Neural cell (in vitro differentiated cells): ENCODE results near the gene LCNL1. TPM values are rescaled to one million over a fixed set of nuclear protein-coding genes. Genes with fewer than 3 reads are reported as not detected.

Experiments
- H2AFZ ChIP-seq: fragments of 200-600, 300-800 bp; sonication (generic), shearing (Covaris generic); 2 replicates; pipeline ENCODE4 v1.6.0; 2014; ENCODE audit warnings: low read depth, mild to moderate bottlenecking, antibody characterized with exemption, low read length, moderate library complexity
- H3F3A ChIP-seq: fragments of 200-600 bp; shearing (Covaris generic); 2 replicates; pipeline ENCODE4 v1.6.1; 2016; ENCODE audit warnings: mild to moderate bottlenecking, moderate library complexity, mixed read lengths, antibody characterized with exemption, low read length; ENCODE audit not compliant: insufficient read depth, poor library complexity, severe bottlenecking
- H3K27ac ChIP-seq: fragments of 200-600, 300-800 bp; sonication (generic), shearing (Covaris generic); 2 replicates; pipeline ENCODE4 v1.5.1; 2014; ENCODE audit warnings: mild to moderate bottlenecking, low read length, moderate library complexity
- H3K27me3 ChIP-seq: fragments of 300-800, 200-600 bp; sonication (generic), shearing (Covaris generic); 2 replicates; pipeline ENCODE4 v1.6.0; 2014; ENCODE audit warnings: mild to moderate bottlenecking, low read depth, low read length, moderate library complexity; ENCODE audit not compliant: insufficient read depth
- H3K36me3 ChIP-seq: fragments of 300-800, 200-600 bp; sonication (generic), shearing (Covaris generic); 2 replicates; pipeline ENCODE4 v1.5.1; 2014; ENCODE audit warnings: mild to moderate bottlenecking, antibody characterized with exemption, low read length, moderate library complexity; ENCODE audit not compliant: insufficient read depth
- H3K4me2 ChIP-seq: fragments of 300-800, 200-600 bp; sonication (generic), shearing (Covaris generic); 2 replicates; pipeline ENCODE4 v1.6.0; 2014; ENCODE audit warnings: mild to moderate bottlenecking, low read length
- H3K4me3 ChIP-seq: fragments of 300-800, 200-600 bp; sonication (generic), shearing (Covaris generic); 2 replicates; pipeline ENCODE4 v1.5.1; 2014; ENCODE audit warnings: mild to moderate bottlenecking, low read length, moderate library complexity
- H3K79me2 ChIP-seq: fragments of 200-600 bp; shearing (Covaris generic); replicated peaks from 2 replicates; pipeline ENCODE4 v1.6.0; 2014; ENCODE audit warnings: mild to moderate bottlenecking, low read length, moderate library complexity; ENCODE audit not compliant: insufficient read depth
- H3K9ac ChIP-seq: fragments of 300-800, 200-600 bp; sonication (generic), shearing (Covaris generic); 2 replicates; pipeline ENCODE4 v1.6.1; 2016; ENCODE audit warnings: mild to moderate bottlenecking, low read length, mixed read lengths
- H3K9me2 ChIP-seq: fragments of 200-600 bp; shearing (Covaris generic); 2 replicates; pipeline ENCODE4 v1.6.1; 2016; ENCODE audit warnings: mild to moderate bottlenecking, low read length, mixed read lengths; ENCODE audit not compliant: insufficient read depth
- H3K9me3 ChIP-seq: fragments of 200-600, 300-800 bp; sonication (generic), shearing (Covaris generic); 2 replicates; pipeline ENCODE4 v1.6.1; 2016; ENCODE audit warnings: mild to moderate bottlenecking, mixed run types, low read length, moderate library complexity, mixed read lengths
- H4K20me1 ChIP-seq: fragments of 200-600 bp; shearing (Covaris generic); 2 replicates; pipeline ENCODE4 v1.6.1; 2016; ENCODE audit warnings: mild to moderate bottlenecking, mixed run types; ENCODE audit not compliant: insufficient read depth
- CTCF ChIP-seq: fragments of 450-650 bp; IDR thresholded peaks from 2 replicates; pipeline ENCODE4 v1.5.1; 2014; ENCODE audit warnings: antibody characterized with exemption, mild to moderate bottlenecking, moderate library complexity; ENCODE audit not compliant: poor library complexity, severe bottlenecking
- EP300 ChIP-seq: fragments of 450-650 bp; conservative IDR thresholded peaks from 2 replicates; pipeline ENCODE4 v1.6.1; 2014; ENCODE audit warnings: antibody characterized with exemption, mild to moderate bottlenecking, moderate library complexity; ENCODE audit not compliant: poor library complexity, severe bottlenecking
- EZH2 ChIP-seq: fragments of 200-600, 300-800 bp; shearing (Covaris generic), sonication (generic); IDR thresholded peaks from 2 replicates; pipeline ENCODE4 v1.6.1; 2014; ENCODE audit warnings: antibody characterized with exemption, low read length, borderline replicate concordance, mild to moderate bottlenecking; ENCODE audit not compliant: insufficient read depth, poor library complexity, severe bottlenecking
- MXI1 ChIP-seq: fragments of 450-650 bp; conservative IDR thresholded peaks from 2 replicates; pipeline ENCODE4 v1.6.1; 2014; ENCODE audit warnings: antibody characterized with exemption, mild to moderate bottlenecking; ENCODE audit not compliant: poor library complexity, severe bottlenecking
- POLR2AphosphoS5 ChIP-seq: IDR thresholded peaks from 2 replicates; pipeline ENCODE4 v1.6.1; 2012
- RAD21 ChIP-seq: fragments of 450-650 bp; conservative IDR thresholded peaks from 2 replicates; pipeline ENCODE4 v1.6.1; 2014; ENCODE audit warnings: antibody characterized with exemption, mild to moderate bottlenecking, moderate library complexity
- REST ChIP-seq: IDR thresholded peaks from 2 replicates; pipeline ENCODE4 v1.6.1; 2012; ENCODE audit warnings: borderline replicate concordance
- SMC3 ChIP-seq: fragments of 450-650 bp; conservative IDR thresholded peaks from 2 replicates; pipeline ENCODE4 v1.6.1; 2014; ENCODE audit warnings: antibody characterized with exemption, mild to moderate bottlenecking, moderate library complexity; ENCODE audit not compliant: poor library complexity
- TAF1 ChIP-seq: IDR thresholded peaks from 2 replicates; pipeline ENCODE4 v1.6.1; 2012; ENCODE audit warnings: low read depth
- polyA plus RNA-seq: library from polyadenylated mRNA; depleted of rRNA; stranded (reverse); fragments of >200 nt; gene quantifications from 2 replicates; pipeline ENCODE4 v1.2.3, GENCODE V29; 2014

LCNL1 gene
- polyA plus RNA-seq, 1 donor from 2014 or later = not detected

- no peaks in the 10 kb centered on the region for H3K36me3 ChIP-seq
- no peak overlapping the region for H3K4me2 ChIP-seq
- no peaks in the 10 kb centered on the region for H3K27me3 ChIP-seq
- H4K20me1 ChIP-seq = no peaks in the 10 kb centered on the region
- H3F3A ChIP-seq = no peaks in the 10 kb centered on the region
- H2AFZ ChIP-seq = no peak overlapping the region
- no peaks in the 10 kb centered on the region for H3K9me3 ChIP-seq
- H3K9me2 ChIP-seq = no peaks in the 10 kb centered on the region
- no peak overlapping the region for H3K4me3 ChIP-seq
- H3K79me2 ChIP-seq = no peaks in the 10 kb centered on the region
- H3K27ac ChIP-seq = no peak overlapping the region
- H3K9ac ChIP-seq = no peak overlapping the region
- TF ChIP-seq REST = no peak
- TF ChIP-seq SMC3 = no peak
- no peak for TF ChIP-seq POLR2AphosphoS5
- TF ChIP-seq RAD21 = no peak
- TF ChIP-seq EZH2 = no peak
- TF ChIP-seq EP300 = no peak
- no peak for TF ChIP-seq MXI1
- TF ChIP-seq CTCF = no peak
- no peak for TF ChIP-seq TAF1
These were observed 19.5 kb upstream of the LCNL1 start for GRCh38 chr9:136963341-136963740.

- Histone ChIP-seq H3K4me2 (no peak overlapping the region), H3K9ac (no peak overlapping the region), H3K9me3 (no peaks in the 10 kb centered on the region), H3K36me3 (no peaks in the 10 kb centered on the region), H2AFZ (no peak overlapping the region), H3K4me3 (no peak overlapping the region), H4K20me1 (no peaks in the 10 kb centered on the region), H3K9me2 (no peaks in the 10 kb centered on the region), H3F3A (no peaks in the 10 kb centered on the region), H3K79me2 (no peaks in the 10 kb centered on the region), H3K27me3 (no peaks in the 10 kb centered on the region), H3K27ac (no peak overlapping the region)
- TF ChIP-seq REST (no peak), CTCF (no peak), MXI1 (no peak), RAD21 (no peak), EZH2 (no peak), POLR2AphosphoS5 (no peak), EP300 (no peak), TAF1 (no peak), SMC3 (no peak)
These were observed 19.0 kb upstream of the LCNL1 start for GRCh38 chr9:136963751-136964150.
